HFF-Myc (cell line): ENCODE results near the gene JAZF1.

ENCODE experiments used
- DNase-seq: peaks from one replicate; pipeline ENCODE4 v3.0.0-alpha.2; 2011; ENCODE audit warnings: low read depth; ENCODE audit errors: extremely low read depth
- H3K4me3 ChIP-seq: replicated peaks from 2 replicates; pipeline ENCODE4 v1.5.1; 2011; ENCODE audit warnings: low read depth, mild to moderate bottlenecking, control low read depth, low read length
- CTCF ChIP-seq: IDR thresholded peaks from 2 replicates; pipeline ENCODE4 v1.5.1; 2012; ENCODE audit warnings: mild to moderate bottlenecking, low read depth, low read length, control low read depth; ENCODE audit errors: missing control alignments

JAZF1 gene

GRCh38 chr7:27871866-27872265, 308.7 kb downstream of the JAZF1 start:
- no peak overlapping the region for H3K4me3 ChIP-seq
- no peak for DNase-seq
- no peak for TF ChIP-seq CTCF

GRCh38 chr7:27871086-27871485, 309.5 kb downstream of the JAZF1 start:
- no peak for TF ChIP-seq CTCF
- no peak for DNase-seq
- no peak overlapping the region for H3K4me3 ChIP-seq

- H3K4me3 ChIP-seq = no peak overlapping the region
- TF ChIP-seq CTCF = no peak
- no peak for DNase-seq
Measured at GRCh38 chr7:27870595-27870994, 310.0 kb downstream of the JAZF1 start.

GRCh38 chr7:27869056-27869455, 311.5 kb downstream of the JAZF1 start:
- no peak overlapping the region for H3K4me3 ChIP-seq
- no peak for DNase-seq
- no peak for TF ChIP-seq CTCF

GRCh38 chr7:27868131-27868550, 312.5 kb downstream of the JAZF1 start:
- no peak for TF ChIP-seq CTCF
- DNase-seq = no peak
- no peak overlapping the region for H3K4me3 ChIP-seq

- no peak for DNase-seq
- no peak overlapping the region for H3K4me3 ChIP-seq
- TF ChIP-seq CTCF = no peak
Measured at GRCh38 chr7:27866828-27867672, 313.5 kb downstream of the JAZF1 start.

GRCh38 chr7:27866256-27866655, 314.3 kb downstream of the JAZF1 start:
- DNase-seq = no peak
- TF ChIP-seq CTCF = no peak
- H3K4me3 ChIP-seq = no peak overlapping the region
